Coronary artery (tissue), 2 donors: ENCODE data around the gene OST4.
"Not testable (repeated sequence)": the region's sequence is repeated elsewhere in the genome, so short reads cannot be mapped to it uniquely, and the experiment has no call there.

Experiments used
- DNase-seq: peaks from one replicate; pipeline ENCODE4 v3.0.0-alpha.2; 2017; ENCODE audit warnings: low spot score
- H3K27ac ChIP-seq, 2 donors: fragments of 200-600 bp; sonication (generic); one replicate each; pipeline ENCODE4 v1.5.1; 2016 to 2019
- H3K4me3 ChIP-seq: fragments of 200-600 bp; sonication (generic); 2 replicates; pipeline ENCODE4 v1.5.1; 2016; ENCODE audit warnings: mild to moderate bottlenecking, moderate library complexity
- CTCF ChIP-seq: fragments of 200-600 bp; sonication (generic); IDR thresholded peaks from one replicate; pipeline ENCODE4 v1.5.1; 2019; ENCODE audit warnings: antibody characterized with exemption

Gene OST4

GRCh38 chr2:27071277-27071989 lies at the start of gene OST4:
TSS of gene OST4 (minus strand) at chr2:27071654.
- DNase-seq = peak; percentile 96
- Histone ChIP-seq H3K27ac (peak within 1 kb of the TSS; percentile 97 to 100), H3K4me3 (peak within 1 kb of the TSS; percentile 96)
- no peak for TF ChIP-seq CTCF

GRCh38 chr2:27119330-27119670 lies 47.8 kb upstream of the OST4 start:
- peak overlapping the region; percentile 74 for H3K4me3 ChIP-seq
- H3K27ac ChIP-seq, DNase-seq: not testable (repeated sequence)

- DNase-seq = no peak
- TF ChIP-seq CTCF = no peak
- Histone ChIP-seq H3K4me3 (peak within 1 kb of the TSS; percentile 74), H3K27ac (no peak within 1 kb of the TSS)
These were observed 47.3 kb upstream of the OST4 start, which contains the start of gene CGREF1 for GRCh38 chr2:27118525-27119329. TSS of gene CGREF1 (minus strand) at chr2:27119128. CDS start at chr2:27104366, 14,762 bp downstream.

GRCh38 chr2:27117995-27118524 lies 46.6 kb upstream of the OST4 start:
- no peak for DNase-seq
- H3K4me3 ChIP-seq = peak overlapping the region; percentile 74
- no peak for TF ChIP-seq CTCF
- no peak overlapping the region for H3K27ac ChIP-seq

- Histone ChIP-seq H3K27ac (no peak overlapping the region), H3K4me3 (no peak overlapping the region)
- TF ChIP-seq CTCF = no peak
- no peak for DNase-seq
These were observed 44.1 kb upstream of the OST4 start for GRCh38 chr2:27115519-27115918.

GRCh38 chr2:27111392-27112078 lies 40.1 kb upstream of the OST4 start:
- not testable (repeated sequence) for H3K4me3 ChIP-seq, DNase-seq, H3K27ac ChIP-seq

- DNase-seq, H3K27ac ChIP-seq, H3K4me3 ChIP-seq: not testable (repeated sequence)
These were observed 39.3 kb upstream of the OST4 start for GRCh38 chr2:27110603-27111352.

- Histone ChIP-seq H3K4me3 (no peak overlapping the region), H3K27ac (no peak overlapping the region)
- TF ChIP-seq CTCF = no peak
- DNase-seq = no peak
These were observed 37.6 kb upstream of the OST4 start for GRCh38 chr2:27109083-27109482.
